ENCODE data around the gene HAT1.

- no peak for TF ChIP-seq CTCF (IDR thresholded peaks at IDR 0.05 in 8 of 11, conservative IDR thresholded peaks at IDR 0.05 in 3 of 11)
- no peak for TF ChIP-seq POLR2A (IDR thresholded peaks at IDR 0.05)
These were observed 30.0 kb downstream of the HAT1 start for GRCh38 chr2:171952276-171952675.
